GM08714 (cell line): ENCODE data around the gene CFDP1.
"Not testable (repeated sequence)": the region's sequence is repeated elsewhere in the genome, so short reads cannot be mapped to it uniquely, and the experiment has no call there.

ENCODE experiments used
- H3K4me3 ChIP-seq: fragments of 200-500 bp; sonication (Bioruptor generic); 2 replicates; pipeline ENCODE4 v1.5.1; 2014; ENCODE audit warnings: mild to moderate bottlenecking, low read length, inconsistent platforms
- ZNF274 ChIP-seq: IDR thresholded peaks from 2 replicates; pipeline ENCODE4 v1.6.1; 2012; ENCODE audit warnings: mild to moderate bottlenecking, low read depth, low read length

The CFDP1 gene

DNA sequence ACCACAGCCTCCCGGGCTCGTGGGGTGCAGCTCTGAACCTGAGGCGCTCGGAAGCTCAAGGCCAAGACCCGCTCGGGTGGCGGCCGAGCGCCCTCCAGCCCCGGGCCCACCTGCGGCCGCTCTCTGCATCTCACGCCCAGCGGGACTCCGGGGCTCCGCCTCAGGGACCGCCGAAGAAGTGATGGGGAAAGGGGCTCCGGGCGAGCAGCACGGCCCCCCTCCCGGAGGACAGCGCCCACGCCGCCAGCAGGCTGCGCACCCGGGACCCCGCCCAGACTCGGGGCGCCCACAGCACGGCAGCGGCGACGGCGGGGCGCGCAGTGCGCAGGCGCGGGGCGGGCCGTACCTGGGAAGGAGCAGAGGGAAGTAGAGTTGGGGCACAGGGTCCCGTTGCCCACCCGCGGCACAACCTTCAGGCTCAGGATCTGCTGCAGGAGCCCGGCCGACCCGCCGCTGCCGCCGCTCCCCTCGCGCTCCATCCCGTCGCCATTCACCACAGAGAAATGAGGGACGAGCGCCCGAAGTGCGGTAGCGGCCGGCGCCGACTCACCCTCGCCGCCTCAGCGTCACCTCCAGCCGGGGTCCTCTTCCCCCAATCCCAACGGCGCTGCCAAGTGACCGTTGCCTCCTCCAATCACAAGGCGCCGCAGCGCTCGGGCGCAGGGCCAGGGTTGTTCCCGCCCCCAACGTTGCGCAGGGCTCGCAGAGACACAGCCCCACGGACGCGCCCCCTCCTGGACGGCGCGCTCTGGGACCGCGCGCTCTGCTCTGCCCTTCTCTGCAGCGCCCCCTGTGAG lies 31.0 kb upstream of the CFDP1 start, which contains the start of gene TMEM170A:
Gene TMEM170A, minus strand, starts transcription at position 568 of the 797 bp plus-strand sequence. Its CDS starts 89 bp downstream, at position 479.
- TF ChIP-seq ZNF274 = no peak
- peak within 1 kb of the TSS; percentile 80 for H3K4me3 ChIP-seq

DNA sequence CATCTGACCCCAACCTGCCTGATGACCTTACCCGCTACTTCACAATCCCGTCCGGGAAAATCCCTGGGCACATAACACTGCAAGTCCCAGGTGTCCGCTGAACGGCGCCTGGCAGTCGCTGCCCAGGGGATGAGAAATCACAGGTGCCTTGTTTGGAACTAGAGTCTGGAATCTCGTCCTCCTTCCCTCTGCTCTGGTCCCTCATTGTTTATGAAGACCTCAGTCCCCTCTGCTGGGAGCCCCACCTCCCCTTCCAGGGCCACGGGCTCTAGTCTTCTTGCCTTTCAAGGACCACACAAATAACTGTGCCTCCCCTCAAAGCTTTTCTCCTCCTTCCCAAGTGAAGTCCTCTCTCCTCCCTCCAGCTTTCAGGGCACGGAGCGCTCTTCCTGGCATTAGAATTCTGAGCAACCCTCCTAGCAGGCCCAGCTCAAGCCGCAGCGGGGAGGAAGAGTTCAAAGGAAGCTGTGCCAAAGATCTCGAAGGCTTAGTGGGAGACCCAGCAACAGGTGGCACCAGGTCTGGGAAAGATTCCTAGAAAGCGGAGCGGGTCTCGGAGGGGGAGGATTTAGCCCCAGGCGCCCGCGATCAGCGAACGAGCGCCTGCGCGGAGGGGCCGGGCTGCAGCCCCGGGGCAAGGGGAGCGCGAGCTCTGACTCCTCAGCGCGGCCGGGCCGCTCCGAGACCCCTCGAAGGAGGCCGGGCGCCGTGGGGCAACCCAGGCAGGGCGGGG lies 30.3 kb upstream of the CFDP1 start:
- peak overlapping the region; percentile 80 for H3K4me3 ChIP-seq

DNA sequence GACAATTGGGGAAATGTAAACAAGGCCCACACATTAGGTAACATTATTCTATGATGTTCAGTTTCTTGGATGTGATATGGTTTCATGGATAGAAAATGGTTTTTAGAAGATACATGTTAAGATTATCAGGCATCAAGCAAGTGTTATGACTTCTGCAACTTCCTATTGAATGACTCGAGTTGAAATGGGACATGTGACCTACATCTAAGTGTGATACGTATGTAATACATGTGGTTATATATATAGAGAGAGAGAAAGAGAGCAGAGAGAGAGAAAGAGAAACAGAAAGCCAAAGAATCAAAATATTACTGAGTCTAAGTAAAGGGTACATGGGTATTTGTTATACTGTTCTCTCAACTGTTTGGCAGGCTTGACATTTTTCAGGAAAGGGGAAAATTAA lies 29.5 kb upstream of the CFDP1 start:
- no peak for TF ChIP-seq ZNF274
- H3K4me3 ChIP-seq = peak overlapping the region; percentile 80; the same call in 1 of the 2 replicates

DNA sequence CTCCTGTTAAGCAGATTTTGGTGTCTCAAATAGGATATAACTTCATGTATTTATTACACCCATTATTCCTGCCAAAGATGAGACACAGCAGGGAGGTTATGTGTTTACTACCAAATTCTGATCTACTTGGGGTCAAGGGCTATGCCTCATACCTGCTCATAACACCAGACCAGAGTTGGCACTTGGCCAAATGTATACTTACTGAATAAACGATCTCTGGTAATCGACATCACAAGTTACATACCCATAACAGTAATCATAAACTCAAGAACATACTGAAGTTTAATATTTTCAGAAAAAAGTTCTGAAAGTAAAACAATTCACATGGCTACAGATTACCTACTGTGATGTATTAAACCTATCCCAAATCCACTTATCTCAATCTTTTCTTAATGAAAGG lies 28.3 kb upstream of the CFDP1 start:
- H3K4me3 ChIP-seq = no peak overlapping the region
- TF ChIP-seq ZNF274 = no peak

DNA sequence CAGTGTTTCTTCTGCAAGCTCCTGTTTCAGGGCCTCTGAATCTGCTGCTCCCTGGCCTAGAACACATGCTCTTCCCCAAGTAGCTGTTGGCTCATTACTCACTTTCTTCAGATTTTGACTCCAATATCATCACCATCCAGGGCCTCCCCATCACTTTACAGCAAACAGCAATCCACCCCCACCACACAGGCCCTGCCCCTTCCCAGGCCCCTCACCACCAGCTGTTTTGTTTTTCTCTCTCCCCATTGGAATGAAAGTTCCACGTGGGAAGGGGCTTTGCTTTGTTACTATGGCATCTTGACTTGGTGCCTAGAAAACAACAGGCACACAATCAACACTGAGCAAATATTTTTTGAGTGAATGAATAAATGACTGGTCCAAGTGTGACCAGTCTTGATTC lies 27.1 kb upstream of the CFDP1 start:
- no peak for TF ChIP-seq ZNF274
- no peak overlapping the region for H3K4me3 ChIP-seq

DNA sequence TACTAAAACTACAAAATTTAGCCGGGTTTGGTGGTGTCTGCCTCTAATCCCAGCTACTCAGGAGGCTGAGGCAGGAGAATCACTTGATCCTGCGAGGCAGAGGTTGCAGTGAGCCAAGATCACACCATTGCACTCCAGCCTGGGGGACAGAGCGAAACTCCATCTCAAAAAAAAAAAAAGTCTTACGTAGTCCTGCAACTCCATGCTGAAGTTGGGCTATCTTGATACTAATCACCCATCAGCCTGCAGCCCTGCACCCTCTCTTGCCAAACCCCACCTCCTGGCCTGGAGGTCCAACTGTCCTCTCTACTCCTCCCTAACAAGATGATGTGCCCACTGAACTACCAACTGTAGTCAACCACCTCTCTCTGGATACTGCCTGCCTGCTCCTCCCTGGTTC lies 26.4 kb upstream of the CFDP1 start:
- no peak overlapping the region for H3K4me3 ChIP-seq

DNA sequence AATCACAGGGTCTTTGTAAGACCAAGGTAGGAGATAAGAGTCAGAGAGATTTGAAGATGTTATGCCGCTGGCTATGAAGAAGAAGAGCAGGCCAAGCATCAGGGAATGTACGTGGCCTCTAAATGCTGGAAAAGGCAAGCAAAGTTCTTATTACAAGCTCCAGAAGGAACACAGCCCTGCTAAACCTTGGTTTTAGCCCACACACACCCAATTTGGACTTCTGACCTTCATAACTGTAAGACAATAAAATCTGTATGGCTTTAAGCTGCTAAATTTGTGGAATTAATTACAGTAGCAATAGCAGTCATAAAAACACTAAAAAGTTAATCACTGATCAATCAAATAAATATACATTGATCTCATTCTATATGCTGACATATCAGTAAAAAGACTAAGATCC lies 25.1 kb upstream of the CFDP1 start:
- no peak for TF ChIP-seq ZNF274

More for the DNA sequence above, 26.4 kb upstream of the CFDP1 start:
- no peak for TF ChIP-seq ZNF274

DNA sequence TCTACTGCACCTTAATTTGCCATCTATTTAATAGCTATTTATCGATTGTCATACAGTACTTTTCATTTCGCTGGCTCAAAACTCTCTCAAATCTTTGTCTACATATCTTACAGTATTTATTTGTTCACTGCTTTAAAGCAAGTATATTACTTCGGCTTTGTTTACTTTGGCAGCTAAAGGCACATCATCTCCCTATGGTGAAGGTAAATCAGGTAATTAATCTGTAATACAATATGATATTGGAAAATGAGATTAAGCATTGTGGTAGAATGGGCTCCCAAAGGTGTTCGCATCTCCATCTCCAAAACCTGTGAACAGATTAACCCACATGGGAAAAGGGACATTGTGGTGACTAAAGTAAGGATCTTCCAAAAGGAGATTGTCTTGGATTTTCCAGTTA lies 24.7 kb upstream of the CFDP1 start:
- H3K4me3 ChIP-seq = no peak overlapping the region
- TF ChIP-seq ZNF274 = no peak

More for the DNA sequence above, 25.1 kb upstream of the CFDP1 start:
- no peak overlapping the region for H3K4me3 ChIP-seq

DNA sequence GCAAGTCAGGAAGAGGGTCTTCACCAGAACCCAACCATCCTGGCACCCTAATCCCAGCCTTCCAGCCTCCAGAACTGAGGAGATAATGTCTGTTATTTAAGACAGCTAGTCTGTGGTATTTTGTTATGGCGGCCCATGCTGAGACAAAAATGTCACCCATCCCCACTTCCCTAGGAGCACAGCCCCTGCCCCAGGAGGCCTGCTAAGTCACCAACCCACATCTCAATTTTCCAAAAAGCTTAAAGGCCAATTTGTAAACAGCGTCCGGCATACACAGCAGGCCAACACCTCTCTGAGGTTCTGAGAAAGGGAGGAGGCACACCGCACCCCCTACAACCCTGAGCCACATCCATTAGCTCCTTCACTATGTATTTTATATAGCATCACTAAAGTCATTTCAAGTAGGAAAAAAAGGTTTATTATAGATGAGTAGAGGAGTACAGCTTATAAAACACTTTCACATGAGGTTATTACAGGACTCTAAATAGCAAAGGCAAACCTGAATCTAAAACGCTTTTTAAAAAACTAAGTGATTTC lies 24.2 kb upstream of the CFDP1 start:
- no peak for TF ChIP-seq ZNF274
- no peak overlapping the region for H3K4me3 ChIP-seq

DNA sequence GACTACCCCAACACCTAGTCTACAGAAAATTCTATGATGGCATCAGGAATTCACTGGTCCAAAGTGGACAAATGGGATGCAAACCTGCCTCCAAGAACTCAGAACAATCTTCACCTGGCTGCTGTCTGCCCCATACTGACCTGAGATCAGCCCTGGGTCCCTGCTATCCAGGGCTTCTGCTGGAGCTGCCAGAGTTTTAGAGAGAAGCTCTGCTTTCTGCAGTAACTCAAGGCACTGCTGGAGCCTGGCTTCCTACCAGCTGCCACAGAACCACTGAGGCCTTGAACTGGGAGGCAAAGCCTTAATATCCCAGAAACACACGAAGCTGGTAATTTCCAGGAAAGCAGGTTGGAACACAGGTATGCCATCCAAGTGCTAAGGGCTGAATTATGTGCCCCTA lies 23.7 kb upstream of the CFDP1 start:
- TF ChIP-seq ZNF274 = no peak
- no peak overlapping the region for H3K4me3 ChIP-seq

DNA sequence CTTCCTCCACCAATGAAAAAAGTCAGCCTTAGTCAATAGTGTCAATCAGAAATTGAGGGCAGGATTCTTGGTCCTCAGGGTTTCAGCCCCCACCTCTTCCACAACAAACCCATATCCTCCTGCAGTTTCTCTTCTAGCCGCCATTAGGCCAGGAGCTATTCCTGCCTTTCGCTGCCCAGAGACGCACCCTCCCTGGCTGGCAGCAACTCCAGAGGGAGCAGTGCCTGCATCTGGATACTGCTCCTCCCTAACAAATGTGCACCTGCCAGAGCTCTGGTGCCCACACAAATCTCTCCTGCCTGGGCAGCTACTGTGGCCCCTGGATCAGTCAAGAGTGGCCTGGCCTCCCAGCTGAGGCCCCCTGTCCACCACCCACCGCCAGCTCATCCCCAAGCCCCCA lies 23.2 kb upstream of the CFDP1 start:
- not testable (repeated sequence) for H3K4me3 ChIP-seq

DNA sequence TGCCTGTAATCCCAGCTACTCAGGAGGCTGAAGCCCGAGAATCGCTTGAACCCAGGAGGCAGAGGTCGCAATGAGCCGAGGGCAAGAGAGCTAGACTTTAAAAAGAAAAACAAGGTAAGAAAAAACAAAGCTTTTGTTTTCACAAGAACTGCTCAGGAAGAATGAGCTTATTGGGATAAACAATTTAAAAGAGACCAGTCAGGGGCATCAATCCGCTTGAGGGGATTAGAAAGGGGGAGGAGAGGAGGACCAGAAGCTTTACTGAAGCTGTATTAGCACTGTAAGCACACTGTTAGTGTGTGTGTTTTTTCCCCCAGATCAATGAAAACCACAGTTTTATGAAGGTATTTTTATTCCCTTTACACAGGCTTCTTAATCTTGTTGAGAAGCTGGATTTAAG lies 22.4 kb upstream of the CFDP1 start:
- TF ChIP-seq ZNF274 = no peak
- no peak overlapping the region for H3K4me3 ChIP-seq

DNA sequence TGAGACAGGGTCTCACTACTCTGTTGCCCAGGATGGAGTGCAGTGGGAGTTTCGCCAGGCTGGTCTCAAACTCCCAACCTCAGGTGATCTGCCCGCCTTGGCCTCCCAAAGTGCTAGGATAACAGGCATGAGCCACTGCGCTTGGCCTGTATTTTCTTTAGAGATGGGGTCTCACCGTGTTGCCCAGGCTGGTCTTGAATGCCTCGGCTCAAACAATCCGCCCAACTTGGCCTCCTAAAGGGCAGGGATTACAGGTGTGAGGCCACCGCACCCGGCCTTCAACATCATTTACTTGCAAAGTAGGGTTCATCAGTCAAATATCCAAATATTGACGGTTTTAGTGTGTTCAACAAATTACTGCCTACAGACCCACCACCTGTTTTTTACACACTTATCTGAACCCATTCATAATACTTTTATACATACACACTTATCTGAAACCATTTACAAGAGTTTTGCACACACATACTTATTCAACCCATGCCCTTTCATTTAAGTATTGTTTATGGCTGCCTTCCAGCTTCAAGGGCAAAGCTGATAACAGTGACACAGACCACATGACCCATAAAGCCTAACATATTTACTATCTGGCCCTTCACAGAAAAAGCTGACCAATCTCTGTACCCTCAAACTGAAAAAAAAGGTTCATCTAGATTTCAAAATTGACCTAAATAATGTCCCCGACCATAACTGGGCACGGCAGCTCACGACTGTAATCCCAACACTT lies 19.3 kb upstream of the CFDP1 start:
- no peak overlapping the region for H3K4me3 ChIP-seq
- no peak for TF ChIP-seq ZNF274

DNA sequence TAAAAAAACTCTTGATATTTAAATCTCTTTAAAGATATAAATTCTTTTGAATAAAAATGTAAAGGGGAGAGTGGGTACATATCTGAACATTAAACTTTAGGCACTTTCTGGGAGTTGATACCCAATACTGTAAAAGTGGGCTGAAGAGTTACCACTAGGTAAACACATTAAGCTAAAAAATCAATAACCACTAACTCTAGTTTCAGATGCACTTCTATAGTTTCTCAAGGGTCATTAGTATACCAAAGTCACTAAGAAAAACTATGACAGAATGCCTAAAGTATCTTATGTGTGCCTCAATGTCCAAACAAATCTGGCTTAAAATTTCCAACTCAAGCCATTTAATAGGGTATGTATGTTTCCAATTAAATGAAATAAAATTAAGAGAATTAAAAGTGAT lies 13.1 kb upstream of the CFDP1 start:
- TF ChIP-seq ZNF274 = no peak
- no peak overlapping the region for H3K4me3 ChIP-seq
